Measurements from ENCODE around the gene METAP1D. TPM values are rescaled to one million over a fixed set of nuclear protein-coding genes. Genes with fewer than 3 reads are reported as not detected.

Gene METAP1D
- total and polyA plus RNA-seq, 2 donors: 4.1 to 29.4 TPM

DNA sequence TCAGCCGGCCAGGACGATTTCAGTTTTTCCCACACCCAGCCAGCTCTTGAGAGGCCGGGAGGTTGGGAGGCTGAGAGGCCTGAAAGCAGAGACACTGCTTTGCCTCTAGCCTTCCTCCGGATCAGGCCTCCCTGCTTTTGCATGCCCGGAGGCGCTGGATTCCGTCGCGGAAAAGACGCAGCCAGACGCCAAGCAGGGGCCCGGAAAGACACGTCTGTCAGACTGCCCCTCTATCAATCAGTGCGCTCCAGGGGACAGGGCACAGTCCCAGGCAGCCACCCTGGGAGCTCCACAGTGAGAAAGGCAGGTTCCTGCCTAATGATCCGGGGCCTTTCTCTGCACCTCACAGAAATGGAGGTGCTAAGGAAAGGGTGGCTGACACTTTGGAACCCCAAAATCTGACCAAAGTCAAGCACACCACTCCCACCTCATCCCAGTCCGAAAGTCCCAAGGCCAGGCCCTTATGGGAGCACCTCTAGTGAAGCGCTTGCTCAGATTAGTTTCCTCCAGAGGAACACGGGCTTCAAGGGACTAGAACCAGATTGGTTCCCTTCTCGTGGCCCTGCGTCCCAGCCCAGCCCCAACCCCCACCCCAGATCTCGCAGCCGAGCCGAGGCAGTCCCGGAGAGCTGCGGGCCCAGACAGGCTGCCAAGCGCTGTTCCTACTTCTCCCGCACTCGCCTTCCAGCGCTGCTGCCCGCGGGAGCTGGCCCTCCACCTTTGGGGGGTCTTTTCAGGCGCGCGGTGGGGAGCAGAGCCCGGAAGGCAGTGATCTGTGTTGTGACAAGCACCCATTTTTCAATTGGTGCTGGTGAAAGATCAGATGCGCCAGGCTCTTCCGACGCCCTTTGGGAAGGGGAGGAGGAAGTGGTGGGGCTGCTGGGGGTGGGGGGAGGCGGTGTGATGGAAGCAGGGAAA lies 90.5 kb downstream of the METAP1D start:
- 8% methylated on average over 39 of the region's 39 CpGs for WGBS
- Histone ChIP-seq H3K4me1 (ENCODE audit: insufficient read depth) (no peaks in the 10 kb centered on the region), H3K36me3 (ENCODE audit: insufficient read depth) (no peaks in the 10 kb centered on the region), H3K27ac (ENCODE audit: low read depth) (no peak overlapping the region), H3K4me3 (ENCODE audit: low read depth, low read length) (no peak overlapping the region)
- no peak for DNase-seq (ENCODE audit: extremely low spot score)

DNA sequence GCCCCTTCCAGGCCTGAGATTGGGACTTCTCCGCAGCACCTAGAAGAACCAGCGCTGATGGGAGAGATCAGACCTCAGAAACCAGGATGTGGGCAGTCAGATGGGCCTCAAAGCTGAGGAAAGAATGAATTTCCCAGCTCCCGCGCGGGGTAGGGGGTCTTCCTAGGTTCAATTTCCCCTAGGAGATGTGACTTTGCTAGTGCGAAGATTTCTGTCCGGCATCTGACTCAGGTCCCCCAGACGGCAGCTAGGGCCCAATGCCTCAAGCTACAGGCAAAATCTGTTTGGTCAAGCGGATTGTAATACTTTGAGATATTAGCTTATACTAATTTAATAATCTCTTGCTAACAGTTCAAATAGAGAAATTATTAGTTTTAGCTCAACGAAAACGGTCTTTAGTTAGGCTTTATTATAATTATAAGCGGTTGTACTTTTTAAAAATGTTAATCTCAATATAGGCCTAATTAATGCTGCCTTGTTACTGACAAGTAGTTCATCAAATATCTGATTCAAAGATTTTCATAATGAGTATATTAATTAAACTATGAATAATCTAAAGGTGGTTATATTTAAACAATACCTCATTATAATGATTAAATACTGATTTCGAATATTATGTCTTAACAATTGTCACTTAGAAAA lies 91.4 kb downstream of the METAP1D start:
- H3K4me1 ChIP-seq (ENCODE audit: insufficient read depth): no peaks in the 10 kb centered on the region
- no peak overlapping the region for H3K27ac ChIP-seq (ENCODE audit: low read depth)
- H3K4me3 ChIP-seq (ENCODE audit: low read depth, low read length): no peak overlapping the region
- WGBS: 10% methylated on average over 13 of the region's 13 CpGs
- no peaks in the 10 kb centered on the region for H3K36me3 ChIP-seq (ENCODE audit: insufficient read depth)
- no peak for DNase-seq (ENCODE audit: extremely low spot score)

DNA sequence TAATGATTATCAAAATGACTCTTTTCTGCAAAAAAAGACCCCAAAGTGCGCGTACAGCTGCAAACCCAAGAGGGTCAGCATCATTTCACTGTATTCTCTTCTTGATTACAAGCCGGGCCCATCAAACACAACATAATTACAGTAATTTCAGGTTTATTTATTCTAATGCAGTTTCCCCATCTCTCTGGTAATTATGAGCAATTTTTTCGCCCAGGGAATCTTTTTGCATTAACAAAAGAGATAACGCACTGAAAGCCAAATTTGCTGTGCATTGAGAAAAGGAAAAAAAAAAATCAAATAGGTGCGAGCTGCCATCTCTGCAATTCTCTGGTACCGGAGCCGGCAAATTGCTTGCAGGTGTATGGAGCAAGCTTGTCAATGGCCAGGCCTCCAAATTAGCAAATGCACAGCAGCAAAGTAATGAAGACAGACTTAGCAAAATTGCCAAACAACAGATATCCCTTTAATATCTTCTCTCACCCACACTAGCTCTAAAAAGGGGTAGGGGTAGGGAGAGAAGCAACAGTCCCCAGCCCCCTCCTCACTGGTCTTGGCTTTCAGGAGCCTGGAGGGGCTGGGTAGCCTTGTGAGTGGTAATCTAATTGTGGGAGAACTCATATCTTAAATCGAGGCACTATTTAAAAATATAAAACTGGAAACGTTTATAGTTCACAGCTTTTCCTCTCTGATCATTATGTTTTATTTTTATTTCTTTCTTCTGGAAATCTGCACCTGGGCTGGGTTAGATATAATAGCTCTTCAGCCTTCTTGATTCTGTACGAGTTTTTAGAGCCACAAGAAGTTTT lies 92.2 kb downstream of the METAP1D start:
- H3K36me3 ChIP-seq (ENCODE audit: insufficient read depth): no peaks in the 10 kb centered on the region
- DNase-seq (ENCODE audit: extremely low spot score): no peak
- H3K4me3 ChIP-seq (ENCODE audit: low read depth, low read length): no peak overlapping the region
- 17% methylated on average over 11 of the region's 11 CpGs for WGBS
- no peaks in the 10 kb centered on the region for H3K4me1 ChIP-seq (ENCODE audit: insufficient read depth)
- H3K27ac ChIP-seq (ENCODE audit: low read depth): no peak overlapping the region

DNA sequence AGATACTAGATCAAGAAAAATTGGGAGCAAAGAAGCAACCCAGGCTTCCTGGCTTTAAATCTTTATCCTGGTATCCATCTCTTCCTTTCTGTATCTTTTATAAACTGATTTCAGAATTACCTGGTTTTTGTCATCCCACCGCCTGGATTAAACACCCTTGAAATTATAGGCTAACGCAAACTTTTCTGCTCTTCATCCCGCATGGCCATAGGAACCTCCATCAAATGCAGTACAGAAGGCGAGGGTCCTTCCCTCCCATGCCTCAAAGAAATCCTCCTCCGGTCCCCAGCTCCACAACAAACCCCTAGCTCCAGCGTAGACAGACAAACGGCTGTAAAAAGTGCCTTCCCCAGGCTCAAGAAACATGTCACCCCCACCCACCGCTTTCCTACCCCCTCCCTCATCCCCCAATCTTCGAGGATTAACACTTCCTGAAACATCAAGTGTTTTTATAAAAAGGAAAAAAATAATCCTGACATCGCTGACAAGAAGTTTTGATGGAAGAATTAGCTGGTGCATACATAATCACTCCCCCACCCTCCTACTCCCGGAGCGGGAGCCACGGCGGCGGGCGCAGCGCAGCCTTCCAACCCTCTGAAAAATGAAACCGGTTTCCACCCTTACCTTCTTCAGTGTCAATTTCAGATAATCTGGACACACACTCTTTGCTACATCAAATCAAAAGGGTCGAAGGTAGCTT lies 93.1 kb downstream of the METAP1D start:
- Histone ChIP-seq H3K4me3 (ENCODE audit: low read depth, low read length) (no peak overlapping the region), H3K4me1 (ENCODE audit: insufficient read depth) (no peaks in the 10 kb centered on the region)
- no peak for DNase-seq (ENCODE audit: extremely low spot score)

DNA sequence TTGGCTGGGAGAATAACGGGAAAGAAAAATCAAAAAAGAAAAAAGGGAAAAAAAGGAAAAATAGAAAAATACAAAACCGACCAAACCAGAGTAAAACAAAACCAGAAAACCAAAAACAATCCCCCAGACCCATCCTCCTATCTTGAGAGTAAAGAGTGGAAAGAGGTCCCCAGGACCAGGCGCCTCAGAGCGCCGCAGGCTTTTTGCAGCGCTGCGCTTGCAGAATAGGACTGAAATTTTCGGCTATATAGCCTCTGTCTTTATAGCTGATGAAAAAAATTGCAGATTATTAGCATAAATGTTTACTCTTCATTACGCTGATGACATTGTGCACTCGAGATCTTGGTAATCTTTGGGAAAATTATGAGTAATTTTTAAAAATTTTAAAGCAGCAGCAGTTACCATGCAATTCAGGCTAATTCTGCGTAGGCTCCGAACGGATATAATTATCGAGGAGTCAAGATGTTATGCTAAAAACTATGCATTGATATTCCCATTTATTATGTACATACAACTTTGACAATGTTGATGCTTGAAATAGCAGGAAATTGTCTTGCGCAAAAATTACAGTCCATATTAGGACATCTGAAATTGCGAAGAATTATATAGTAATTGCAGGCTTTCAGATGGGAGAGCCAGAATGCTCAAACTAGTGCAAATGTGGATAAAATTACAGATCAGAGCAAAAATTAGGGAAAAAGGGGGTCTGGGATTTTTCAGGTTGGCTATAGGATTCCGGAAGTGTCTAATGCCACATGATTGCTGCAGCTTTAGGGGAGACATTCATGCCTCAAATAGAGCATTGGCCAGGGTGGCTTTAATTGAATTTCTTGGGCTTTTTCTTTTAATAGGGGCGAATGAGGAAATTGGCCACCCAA lies 93.9 kb downstream of the METAP1D start:
- H3K4me3 ChIP-seq (ENCODE audit: low read depth, low read length): no peak overlapping the region
- no peaks in the 10 kb centered on the region for H3K36me3 ChIP-seq (ENCODE audit: insufficient read depth)
- no peak overlapping the region for H3K27ac ChIP-seq (ENCODE audit: low read depth)
- H3K4me1 ChIP-seq (ENCODE audit: insufficient read depth): no peaks in the 10 kb centered on the region
- DNase-seq (ENCODE audit: extremely low spot score): no peak
- WGBS: 14% methylated on average over 18 of the region's 18 CpGs

More for the DNA sequence above, 93.1 kb downstream of the METAP1D start:
- WGBS: 10% methylated on average over 19 of the region's 19 CpGs
- H3K27ac ChIP-seq (ENCODE audit: low read depth): no peak overlapping the region
- no peaks in the 10 kb centered on the region for H3K36me3 ChIP-seq (ENCODE audit: insufficient read depth)

DNA sequence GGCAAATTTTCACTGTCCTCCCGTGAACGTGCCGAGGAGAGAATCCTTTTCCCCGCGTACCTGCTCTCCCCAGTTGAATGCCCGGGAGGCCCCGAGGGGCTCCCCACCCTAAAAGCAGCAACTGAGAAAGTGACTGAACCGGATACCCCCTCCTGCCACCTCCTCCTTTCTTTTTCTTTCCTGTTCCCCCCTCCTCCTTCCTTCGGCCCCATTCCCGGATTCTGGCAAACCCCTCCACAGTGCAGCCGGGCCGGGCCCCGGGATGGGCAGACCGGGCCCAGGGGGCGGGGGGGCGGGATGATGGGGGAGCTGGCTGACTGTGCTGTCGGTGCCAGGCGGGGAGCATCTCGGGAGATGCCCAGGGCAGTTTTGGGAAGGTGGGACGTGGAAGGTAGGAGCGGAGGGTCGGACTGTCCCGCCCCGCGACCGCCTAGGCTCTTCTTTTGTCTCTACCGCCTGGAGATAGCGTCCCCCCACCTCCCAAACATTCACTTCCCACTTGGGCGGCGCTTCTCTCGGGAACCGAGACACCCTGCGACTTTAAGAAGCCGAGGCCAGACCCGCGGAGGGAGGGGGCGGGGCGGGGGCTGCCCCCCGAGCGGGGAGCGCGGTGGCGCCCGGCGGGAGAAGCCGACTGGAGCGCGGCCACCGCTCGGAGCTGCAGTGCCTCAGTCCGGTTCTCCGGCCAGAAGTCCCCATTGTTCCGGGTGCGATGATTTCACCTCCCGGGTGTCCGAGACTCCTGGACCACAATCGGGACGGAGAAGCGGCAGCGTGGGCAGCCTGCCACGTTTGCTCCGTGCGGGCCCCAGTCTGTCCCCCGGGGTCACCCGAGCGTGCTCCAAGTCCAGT lies 94.8 kb downstream of the METAP1D start:
- WGBS: 2% methylated on average over 66 of the region's 66 CpGs
- no peak for DNase-seq (ENCODE audit: extremely low spot score)
- H3K4me1 ChIP-seq (ENCODE audit: insufficient read depth): no peaks in the 10 kb centered on the region

DNA sequence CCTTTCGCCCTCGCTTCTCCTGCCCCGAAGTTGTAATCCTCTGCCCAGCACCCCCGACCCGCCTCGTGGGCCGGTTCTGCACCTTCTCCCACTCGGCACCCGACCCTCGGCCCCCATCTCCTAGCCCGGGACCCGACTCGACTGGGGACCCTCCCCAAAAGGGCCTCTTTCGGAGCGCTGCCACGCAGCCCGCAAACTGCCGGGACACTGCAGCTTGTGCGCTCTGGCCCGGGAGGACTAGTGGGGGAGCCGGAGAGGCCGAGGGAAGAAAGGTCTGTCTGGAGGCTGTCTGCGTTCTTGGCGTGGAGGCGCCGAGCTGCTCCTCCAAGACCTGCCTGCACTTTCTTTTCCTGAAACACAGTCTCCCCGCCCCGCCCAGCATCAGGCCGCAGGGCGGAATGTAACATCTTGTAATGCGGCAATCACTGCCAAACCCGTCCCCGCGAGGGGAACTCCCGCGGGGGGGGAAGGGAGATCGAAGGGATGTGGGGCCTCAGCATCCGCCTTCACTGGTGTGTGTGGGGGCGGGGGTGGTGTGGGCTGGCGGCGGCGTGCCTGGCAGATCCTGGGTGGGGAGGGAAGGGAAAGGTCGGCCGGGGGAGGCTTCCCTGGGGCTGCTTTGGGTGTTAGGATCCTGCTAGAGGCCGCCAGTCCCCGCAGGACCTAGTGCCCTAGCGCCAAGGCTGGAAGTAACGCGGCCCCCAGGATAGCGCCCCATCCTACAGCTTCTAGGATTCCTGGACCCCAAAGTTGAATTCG lies 95.6 kb downstream of the METAP1D start:
- Histone ChIP-seq H3K4me1 (ENCODE audit: insufficient read depth) (peaks cover 2% of the 10 kb centered on the region), H3K27ac (ENCODE audit: low read depth) (no peak overlapping the region), H3K36me3 (ENCODE audit: insufficient read depth) (no peaks in the 10 kb centered on the region), H3K4me3 (ENCODE audit: low read depth, low read length) (peak overlapping the region; percentile 28)
- 2% methylated on average over 51 of the region's 51 CpGs for WGBS
- DNase-seq (ENCODE audit: extremely low spot score): no peak

More for the DNA sequence above, 94.8 kb downstream of the METAP1D start:
- no peaks in the 10 kb centered on the region for H3K36me3 ChIP-seq (ENCODE audit: insufficient read depth)
- H3K27ac ChIP-seq (ENCODE audit: low read depth): no peak overlapping the region
- H3K4me3 ChIP-seq (ENCODE audit: low read depth, low read length): peak overlapping the region; percentile 28

DNA sequence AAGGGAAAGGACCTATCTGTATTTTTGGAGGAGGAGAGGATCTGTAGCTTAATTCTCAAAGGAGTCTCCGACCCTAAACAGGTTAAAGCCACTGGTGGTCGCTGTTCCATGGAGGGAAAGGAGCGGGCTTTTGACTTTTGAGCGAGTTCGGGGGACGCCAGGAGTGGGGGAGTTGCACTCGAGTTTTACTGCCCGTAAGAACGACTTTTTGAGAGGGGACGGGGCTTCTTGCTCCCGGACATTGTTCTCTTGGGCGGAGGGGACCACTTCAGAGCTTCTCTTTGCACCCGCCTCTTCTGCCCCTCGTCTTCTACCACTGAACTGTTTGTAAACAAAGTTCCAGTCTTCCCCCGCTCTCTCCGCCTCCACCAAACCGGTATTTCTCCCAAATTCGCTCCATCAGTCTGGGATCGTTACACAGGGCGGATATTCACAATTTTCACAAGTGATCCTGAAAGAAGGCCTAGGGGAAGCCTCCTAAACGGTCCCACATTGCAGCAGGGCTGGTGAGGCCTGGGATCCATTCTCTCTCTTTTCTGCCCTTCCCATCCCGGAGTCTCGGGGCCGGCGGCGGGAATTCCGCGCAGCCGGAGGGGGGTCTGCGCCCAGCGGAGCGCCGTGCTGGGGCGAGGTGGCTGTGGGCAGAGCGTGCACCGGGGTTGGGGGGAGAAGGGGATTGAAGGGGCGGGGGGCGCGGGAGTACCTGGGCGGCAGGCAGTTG lies 96.3 kb downstream of the METAP1D start:
- H3K4me3 ChIP-seq (ENCODE audit: low read depth, low read length): no peak overlapping the region

DNA sequence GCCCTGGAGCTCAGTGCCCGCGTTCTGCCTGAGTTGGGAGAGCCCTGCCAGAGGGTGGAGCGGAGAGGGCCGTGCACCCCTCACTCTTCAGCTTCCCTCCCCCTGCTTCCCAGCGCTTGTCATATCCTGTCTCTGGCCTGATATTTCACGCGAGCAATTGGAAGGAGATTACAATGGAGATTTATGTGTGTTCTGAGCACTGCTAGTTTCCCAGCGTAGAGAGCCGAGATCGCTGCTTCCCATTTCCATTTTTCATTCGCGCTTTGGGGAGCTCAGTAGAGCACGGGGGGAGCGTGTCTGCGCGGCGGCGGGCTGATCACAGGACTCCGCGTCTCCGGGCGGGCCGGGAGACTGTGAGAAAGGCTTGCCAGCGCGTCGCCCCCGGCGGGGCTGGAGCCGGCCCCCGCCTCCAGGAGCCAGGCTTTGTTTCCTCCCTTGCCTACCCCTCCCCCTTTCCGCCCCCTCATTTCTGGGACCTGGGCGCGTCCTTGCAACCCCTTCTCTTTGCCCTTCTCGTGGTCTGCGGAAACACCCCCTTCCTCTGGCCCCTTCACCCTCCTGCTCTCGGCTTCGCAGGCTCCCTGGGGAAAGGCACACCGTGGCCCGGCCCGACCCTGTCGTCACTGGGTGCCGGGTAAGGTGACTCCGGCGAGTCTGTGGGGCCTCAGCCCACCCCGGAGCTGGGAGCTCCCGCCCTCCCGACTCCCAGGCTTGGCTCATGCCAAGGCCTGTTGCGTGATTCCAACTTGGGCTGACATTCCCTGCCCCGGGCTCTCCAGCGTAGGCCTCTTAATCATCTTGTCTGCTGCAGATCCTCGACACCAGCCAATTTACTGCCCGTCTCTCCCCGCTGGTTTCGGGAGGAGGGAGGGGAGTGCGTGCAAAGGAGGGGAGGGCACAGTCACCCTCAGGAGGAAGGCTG lies 97.1 kb downstream of the METAP1D start:
- whole genome bisulfite sequencing: 3% methylated on average over 55 of the region's 55 CpGs
- Histone ChIP-seq H3K4me1 (ENCODE audit: insufficient read depth) (peaks cover 3% of the 10 kb centered on the region), H3K36me3 (ENCODE audit: insufficient read depth) (no peaks in the 10 kb centered on the region), H3K27ac (ENCODE audit: low read depth) (no peak overlapping the region), H3K4me3 (ENCODE audit: low read depth, low read length) (no peak overlapping the region)
- no peak for DNase-seq (ENCODE audit: extremely low spot score)

More for the DNA sequence above, 96.3 kb downstream of the METAP1D start:
- Histone ChIP-seq H3K36me3 (ENCODE audit: insufficient read depth) (no peaks in the 10 kb centered on the region), H3K27ac (ENCODE audit: low read depth) (no peak overlapping the region), H3K4me1 (ENCODE audit: insufficient read depth) (peaks cover 3% of the 10 kb centered on the region)
- DNase-seq (ENCODE audit: extremely low spot score): no peak
- WGBS: 4% methylated on average over 40 of the region's 40 CpGs

DNA sequence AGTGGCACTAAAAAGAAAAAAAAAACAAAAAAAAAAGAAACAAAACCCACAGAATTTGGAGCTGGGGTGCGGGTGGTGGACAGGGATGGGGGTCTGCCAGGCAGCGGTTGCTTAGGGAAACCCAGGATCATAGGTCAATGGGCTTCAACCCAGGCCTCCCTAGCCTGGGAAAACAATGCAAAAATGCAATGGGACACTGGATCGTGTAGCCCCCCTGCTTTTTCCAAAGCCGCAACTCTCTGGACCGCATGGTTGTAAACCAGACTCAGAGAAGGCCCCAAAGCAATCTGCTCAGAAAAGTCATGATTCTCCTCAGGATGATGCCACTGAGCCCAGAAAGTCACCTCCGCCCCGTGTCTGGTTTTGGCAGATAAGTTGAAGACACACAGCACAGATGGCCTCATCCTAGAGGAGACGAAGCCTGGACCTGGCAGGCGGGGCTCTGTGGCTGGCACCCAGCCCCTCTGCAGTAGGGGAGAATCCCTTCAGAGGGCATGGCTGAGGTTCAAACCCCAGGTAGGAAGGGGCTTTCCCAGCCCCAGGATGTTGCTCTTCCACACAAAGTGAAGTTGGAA lies 97.9 kb downstream of the METAP1D start:
- H3K36me3 ChIP-seq (ENCODE audit: insufficient read depth): no peaks in the 10 kb centered on the region
- DNase-seq (ENCODE audit: extremely low spot score): no peak
- H3K27ac ChIP-seq (ENCODE audit: low read depth): no peak overlapping the region
- H3K4me3 ChIP-seq (ENCODE audit: low read depth, low read length): no peak overlapping the region
- WGBS: 48% methylated on average over 9 of the region's 9 CpGs
- H3K4me1 ChIP-seq (ENCODE audit: insufficient read depth): peaks cover 3% of the 10 kb centered on the region

All from urinary bladder (tissue), 4 donors.